C4-2B (cell line): ENCODE data around the gene TMIGD1.

Experiments used
- ZFX ChIP-seq: fragments of 450-650 bp; IDR thresholded peaks from 2 replicates; pipeline ENCODE4 v1.6.1; 2017
- TF ChIP-seq, protein P1 (sequence below): fragments of 450-650 bp; conservative IDR thresholded peaks from 2 replicates; pipeline ENCODE4 v1.5.1; 2017; ENCODE audit warnings: mild to moderate bottlenecking

DNA sequence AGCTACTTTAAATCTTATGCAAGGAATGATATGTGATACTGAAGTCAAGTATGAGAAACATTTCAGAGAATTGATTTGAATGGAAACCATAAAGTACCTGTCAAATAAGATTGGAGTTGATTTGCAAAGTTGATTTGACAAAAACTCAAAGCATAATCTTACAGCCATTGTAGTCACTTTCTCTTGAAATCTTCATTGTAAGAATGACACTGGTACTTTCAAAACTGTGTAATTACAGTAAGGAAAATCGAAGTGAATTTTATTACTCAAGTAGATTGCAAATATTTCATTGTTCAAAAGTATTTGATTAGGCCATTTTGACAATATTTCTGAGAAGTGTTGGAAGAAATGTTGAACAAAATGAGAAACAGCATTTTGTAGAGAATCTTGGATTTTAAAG is 48.5 kb upstream of the TMIGD1 start:
- TF ChIP-seq, protein P1, sequence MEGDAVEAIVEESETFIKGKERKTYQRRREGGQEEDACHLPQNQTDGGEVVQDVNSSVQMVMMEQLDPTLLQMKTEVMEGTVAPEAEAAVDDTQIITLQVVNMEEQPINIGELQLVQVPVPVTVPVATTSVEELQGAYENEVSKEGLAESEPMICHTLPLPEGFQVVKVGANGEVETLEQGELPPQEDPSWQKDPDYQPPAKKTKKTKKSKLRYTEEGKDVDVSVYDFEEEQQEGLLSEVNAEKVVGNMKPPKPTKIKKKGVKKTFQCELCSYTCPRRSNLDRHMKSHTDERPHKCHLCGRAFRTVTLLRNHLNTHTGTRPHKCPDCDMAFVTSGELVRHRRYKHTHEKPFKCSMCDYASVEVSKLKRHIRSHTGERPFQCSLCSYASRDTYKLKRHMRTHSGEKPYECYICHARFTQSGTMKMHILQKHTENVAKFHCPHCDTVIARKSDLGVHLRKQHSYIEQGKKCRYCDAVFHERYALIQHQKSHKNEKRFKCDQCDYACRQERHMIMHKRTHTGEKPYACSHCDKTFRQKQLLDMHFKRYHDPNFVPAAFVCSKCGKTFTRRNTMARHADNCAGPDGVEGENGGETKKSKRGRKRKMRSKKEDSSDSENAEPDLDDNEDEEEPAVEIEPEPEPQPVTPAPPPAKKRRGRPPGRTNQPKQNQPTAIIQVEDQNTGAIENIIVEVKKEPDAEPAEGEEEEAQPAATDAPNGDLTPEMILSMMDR = no peak
- TF ChIP-seq ZFX = no peak
